Stimulated activated CD8-positive, alpha-beta memory T cell treated with anti-CD3 and anti-CD28 coated beads, Interleukin-7, amount 100 ng/mL, for 48 hours (primary cell): Measurements from ENCODE around the gene ENTPD2.
A peak's percentile ranks its signal among the peaks of the same experiment; 100 is the strongest.

Experiments used
- DNase-seq, 2 donors: peaks; one replicate each; pipeline ENCODE4 v3.0.0-alpha.2; 2020; ENCODE audit warnings: low read depth in 1 of 2; ENCODE audit errors: extremely low read depth in 1 of 2

The ENTPD2 gene

DNA sequence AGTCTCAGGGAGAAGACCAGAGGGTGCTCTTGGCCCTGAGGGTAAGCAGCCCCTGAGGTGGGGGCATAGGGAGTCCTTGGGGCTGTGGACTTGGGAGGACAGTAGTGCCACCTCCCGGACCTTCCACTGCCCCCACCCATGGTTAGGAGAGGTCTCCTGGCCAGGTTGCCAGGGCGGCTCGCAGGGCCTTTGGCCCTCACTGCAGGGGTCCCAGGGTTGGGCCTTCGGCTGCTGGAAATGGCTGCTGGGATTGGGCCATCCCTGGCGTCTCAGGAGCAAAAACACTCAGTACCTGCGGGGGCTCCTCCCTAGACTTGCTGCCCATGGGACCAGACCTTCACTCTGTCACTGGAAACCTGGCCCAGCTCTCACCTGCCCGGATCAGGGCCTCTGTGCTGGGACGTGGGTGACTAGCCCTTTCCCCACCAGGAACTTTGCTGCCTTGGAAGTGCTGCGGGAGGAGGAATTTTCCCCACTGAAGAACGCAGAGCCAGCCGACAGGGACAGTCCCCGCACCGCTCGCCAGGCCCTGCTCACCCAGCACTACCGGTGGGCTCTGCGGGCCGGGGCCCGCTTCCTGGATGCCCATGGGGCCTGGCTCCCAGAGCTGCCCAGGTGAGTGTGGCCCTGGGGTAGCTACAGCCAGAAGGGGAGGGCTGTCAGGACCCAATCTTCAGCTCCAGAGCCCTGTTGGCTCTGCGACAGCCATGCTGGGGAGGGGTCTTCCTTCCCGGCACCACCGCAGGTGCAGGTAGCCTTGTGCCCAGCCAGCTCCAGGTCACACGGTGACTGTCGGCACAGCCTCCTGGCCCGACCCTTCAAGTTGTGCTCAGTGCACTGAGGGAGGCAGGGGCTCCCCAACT lies 26.6 kb upstream of the ENTPD2 start:
- DNase-seq: no peak

DNA sequence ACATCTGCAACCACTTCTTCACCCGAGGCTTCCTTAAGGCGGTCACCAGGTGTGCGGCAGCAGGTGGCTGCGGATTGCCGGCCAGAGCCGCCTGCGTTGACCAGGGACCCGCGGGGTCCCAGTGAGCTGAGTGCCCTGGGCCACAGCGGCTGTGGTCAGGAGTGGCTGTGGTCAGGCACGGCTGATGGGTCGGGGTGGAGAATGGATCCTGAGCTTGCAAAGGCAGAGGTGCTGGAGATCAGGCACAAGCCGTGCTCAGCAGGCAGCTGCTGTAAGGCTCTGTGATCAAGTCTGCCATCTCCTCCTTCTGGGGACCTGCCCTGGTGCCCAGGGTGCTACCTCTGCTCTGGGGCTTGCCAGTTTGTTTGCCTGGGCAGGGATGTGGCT lies 25.5 kb upstream of the ENTPD2 start:
- DNase-seq: no peak

DNA sequence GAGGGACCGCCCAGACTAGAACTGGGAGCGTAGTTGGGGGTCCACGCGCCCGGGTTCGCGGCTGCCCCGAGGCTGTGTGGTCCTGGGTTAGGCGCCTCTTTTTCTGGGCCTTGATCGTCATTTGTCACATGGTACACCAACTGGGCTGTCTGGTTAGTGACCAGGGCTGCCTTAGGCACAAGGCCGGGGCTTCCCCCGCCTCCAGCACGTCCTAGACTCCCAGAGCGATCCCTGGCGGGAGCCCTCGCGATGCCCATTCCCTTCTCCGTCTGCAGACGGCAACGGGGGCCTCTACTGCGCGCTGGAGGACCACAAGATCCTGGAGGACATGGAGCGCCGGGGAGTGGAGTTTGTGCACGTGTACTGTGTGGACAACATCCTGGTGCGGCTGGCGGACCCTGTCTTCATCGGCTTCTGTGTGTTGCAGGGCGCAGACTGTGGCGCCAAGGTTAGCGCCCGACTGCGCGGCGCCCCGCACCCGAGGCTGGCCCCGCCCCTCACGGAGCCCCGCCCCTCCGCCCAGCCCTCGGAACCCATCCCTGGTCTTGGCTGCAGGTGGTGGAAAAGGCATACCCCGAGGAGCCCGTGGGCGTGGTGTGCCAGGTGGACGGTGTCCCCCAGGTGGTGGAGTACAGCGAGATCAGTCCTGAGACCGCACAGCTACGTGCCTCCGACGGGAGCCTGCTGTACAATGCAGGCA lies 25.0 kb upstream of the ENTPD2 start:
- no peak for DNase-seq

DNA sequence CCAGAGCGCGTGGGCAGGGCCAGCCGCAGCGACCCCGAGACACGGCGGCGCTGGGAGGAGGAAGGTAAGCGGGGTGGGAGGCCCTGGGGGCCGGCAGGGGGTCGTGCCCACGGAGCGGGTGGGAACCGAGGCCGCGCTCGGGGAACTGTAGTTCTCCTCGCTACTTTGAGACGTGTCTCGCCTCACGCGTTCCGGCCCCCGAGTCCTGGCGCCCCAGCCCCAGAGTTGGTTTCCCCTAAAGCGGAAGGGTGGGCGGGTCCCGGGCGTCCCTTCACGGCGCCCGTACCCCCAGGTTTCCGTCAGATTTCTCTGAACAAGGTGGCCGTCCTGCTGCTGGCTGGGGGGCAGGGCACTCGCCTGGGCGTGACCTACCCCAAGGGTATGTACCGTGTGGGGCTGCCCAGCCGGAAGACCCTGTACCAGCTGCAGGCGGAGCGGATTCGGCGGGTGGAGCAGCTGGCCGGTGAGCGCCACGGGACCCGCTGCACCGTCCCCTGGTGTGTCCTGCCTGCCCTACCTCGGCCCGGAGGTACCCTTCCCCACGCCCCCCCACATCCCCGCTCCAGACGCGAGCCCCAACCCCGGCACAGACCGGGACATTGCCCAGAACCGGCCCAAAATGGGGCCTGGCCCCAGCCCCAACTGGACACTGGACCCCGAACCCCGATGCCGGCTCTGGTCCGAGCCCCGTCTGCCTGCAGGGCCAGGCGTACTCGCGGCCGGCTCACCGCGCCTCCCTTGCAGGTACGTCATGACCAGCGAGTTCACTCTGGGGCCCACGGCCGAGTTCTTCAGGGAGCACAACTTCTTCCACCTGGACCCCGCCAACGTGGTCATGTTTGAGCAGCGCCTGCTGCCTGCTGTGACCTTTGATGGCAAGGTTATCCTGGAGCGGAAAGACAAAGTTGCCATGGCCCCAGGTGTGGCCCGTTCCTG lies 24.2 kb upstream of the ENTPD2 start:
- DNase-seq: no peak

DNA sequence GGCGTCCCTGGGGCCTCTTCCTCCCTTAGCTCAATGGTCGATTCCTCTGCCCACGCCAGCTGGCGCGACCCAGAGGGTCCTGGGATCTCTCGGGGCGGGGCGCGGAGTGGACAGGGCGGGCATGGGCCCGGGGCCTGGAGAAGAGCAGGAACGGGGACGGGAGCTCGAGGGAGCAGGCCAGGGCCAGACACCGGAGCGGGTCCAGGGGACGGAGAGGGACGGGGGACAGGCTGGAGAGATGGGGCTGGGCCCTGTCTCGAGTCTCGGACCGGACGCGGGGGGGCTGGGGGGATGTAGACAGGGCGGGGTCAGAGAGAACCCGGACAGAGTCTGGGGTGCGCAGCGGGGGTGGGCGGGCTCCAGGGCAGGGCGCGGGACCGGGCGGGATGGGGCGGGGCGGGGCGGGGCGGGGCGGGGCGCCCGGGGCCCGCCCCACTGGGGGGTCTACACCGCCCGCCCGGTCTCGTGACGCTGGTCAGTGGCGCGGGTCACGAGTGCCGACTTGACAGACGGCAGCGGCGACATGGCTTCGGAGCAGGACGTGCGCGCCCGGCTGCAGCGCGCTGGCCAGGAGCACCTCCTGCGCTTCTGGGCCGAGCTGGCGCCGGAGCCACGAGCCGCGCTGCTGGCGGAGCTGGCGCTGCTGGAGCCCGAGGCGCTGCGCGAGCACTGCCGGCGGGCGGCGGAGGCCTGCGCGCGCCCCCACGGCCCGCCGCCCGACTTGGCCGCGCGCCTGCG lies 23.3 kb upstream of the ENTPD2 start, which contains the start of gene UAP1L1:
TSS of gene UAP1L1 (plus strand) at position 508 of the 738 bp plus-strand sequence. CDS start at position 524, 16 bp downstream.
- DNase-seq: peak in 1 of 2 donors; percentile 36

GRCh38 chr9:137076636-137077009 lies 22.8 kb upstream of the ENTPD2 start:
- DNase-seq: no peak

- no peak for DNase-seq
Measured at GRCh38 chr9:137075275-137075775, 21.5 kb upstream of the ENTPD2 start.

DNA sequence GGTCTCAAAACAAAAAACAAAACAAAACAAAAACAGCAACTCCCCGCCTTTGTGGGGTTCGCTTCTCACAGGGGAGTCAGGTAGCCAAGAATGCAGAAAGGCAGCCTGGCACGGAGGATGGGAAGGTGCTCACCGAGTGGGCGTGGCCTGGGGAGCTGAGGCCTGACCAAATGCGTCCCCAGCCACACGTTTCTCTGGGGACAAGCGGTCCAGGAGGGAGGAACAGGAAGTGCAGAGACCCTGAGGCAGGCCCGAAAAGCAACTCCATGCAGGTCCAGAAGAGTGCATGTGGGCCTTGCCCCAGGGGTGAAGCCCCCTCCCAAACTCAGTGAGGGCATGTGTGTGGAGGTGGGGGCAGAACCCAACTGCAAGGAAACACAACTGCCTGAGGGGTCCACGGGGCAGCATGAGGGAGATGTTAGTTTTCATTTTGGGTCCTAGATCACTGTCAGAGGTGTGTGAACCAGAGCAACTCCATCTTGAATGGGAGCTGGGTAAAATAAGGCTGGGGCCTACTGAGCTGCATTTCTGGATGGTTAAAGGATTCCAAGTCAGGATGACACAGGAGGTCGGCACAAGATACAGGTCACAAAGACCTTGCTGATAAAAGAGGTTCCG lies 20.9 kb upstream of the ENTPD2 start:
- DNase-seq: no peak

- DNase-seq: no peak
Measured at GRCh38 chr9:137073992-137074399, 20.1 kb upstream of the ENTPD2 start.

GRCh38 chr9:137071282-137071681 lies 17.4 kb upstream of the ENTPD2 start:
- DNase-seq: no peak

DNA sequence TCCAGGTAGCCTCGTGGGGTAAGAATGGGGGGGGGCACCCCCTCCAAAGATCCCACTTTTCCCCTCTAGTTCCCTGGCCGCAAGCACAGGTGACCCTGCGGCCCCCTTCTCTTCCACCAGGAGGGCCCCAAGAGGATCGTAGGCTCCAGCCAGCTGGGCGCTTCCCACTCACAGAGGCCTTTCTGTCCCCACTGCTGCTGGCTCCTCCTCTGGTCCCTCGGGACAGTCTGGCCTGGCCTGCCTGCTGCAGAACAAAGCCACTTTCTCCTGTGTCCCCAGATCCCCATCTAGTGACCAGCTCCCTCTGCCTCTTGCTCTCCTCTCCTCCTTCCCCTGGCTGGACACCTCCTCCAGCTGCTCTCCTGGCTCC lies 17.0 kb upstream of the ENTPD2 start:
- DNase-seq: no peak

- peak; percentile 68 to 75 for DNase-seq
Measured at GRCh38 chr9:137070201-137070905, 16.5 kb upstream of the ENTPD2 start, which contains the start of gene SAPCD2. TSS of gene SAPCD2 (minus strand) at chr9:137070557. CDS start at chr9:137070460, 97 bp downstream.

DNA sequence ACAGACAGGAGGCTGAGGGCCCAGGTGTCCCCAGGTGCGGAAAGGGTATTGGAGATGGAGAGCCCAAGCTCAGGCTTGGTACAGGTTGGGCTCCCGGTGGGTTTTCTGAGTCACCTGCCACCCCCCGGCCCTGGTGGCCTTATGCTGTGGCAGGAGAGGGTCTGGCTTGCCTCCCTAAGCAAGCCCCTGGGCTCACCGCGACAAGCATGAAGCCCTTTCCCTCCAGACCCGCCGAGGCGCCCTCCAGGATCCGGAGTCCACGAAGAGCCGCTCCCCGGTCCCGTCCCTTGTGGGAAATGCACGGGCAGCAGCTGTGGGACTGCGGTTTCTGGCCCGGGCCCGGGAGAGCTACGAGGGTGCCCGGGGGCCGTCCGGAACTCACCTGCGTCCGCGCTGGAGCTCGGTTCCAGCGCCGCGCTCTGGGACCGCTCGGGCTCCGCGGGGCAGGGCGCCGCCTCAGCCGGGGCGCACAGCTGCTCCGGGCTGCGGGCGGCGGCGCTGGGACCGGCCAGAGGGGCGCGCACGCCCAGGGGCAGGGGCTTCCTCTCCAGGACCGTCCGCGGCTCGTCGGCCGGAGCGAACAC lies 15.7 kb upstream of the ENTPD2 start:
- no peak for DNase-seq

DNA sequence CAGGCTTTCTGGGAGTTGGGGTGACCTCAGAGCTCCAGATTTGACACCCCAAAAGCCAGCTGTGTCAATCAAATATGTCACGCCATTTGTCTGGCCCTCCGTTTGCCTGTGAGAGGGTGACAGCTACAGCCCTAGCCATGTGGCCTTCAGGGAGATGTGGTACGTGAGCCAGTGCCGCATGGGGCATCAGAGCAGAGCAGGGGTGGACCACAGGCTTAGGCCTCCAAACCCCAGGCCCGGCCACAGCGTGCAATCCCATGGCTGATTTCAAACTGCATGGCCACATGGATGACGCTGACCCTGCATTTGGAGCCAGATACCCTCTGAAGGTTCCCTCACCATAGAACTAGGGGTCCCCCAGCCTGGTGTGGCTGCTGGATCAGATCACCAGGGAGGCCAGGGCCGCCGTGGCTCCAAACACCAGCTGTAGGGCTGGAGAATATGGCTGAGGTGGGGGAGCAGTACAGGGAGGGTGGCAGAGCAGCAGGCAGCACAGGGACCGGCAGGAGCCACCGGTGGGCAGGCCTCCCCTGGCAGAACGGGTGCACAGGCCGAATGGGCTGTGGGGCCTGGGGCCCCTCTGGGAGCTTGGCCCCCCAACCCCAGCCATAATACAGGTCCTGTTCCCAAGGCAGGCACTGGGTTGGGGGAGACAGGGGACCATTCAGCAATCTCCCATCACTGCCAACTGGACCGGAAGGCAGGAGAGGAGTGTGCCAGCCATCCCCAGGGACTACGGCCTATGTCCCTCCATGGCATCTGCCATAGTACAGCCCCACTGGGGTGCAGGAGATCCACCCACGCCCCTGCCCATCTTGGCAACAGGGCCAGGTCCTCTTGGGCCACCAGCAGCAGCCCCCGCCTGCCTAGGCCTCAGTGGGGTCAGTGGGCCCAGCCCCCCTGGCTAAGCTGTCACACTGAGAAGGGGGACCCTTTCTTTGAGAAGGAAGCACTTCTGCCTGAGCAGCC lies 15.0 kb upstream of the ENTPD2 start:
- DNase-seq: no peak

- DNase-seq: peak; percentile 64 to 70
Measured at GRCh38 chr9:137067860-137068538, 14.1 kb upstream of the ENTPD2 start.

GRCh38 chr9:137066096-137066861 lies 12.4 kb upstream of the ENTPD2 start:
- DNase-seq: no peak
